NCI-H1417 (cell line): ENCODE measurements around the gene ANXA4.

ENCODE experiments used
- DNase-seq, 3 experiments: peaks; one replicate each; lab custom pipeline; 2025; lab: John Stamatoyannopoulos, UW

Gene ANXA4

DNA sequence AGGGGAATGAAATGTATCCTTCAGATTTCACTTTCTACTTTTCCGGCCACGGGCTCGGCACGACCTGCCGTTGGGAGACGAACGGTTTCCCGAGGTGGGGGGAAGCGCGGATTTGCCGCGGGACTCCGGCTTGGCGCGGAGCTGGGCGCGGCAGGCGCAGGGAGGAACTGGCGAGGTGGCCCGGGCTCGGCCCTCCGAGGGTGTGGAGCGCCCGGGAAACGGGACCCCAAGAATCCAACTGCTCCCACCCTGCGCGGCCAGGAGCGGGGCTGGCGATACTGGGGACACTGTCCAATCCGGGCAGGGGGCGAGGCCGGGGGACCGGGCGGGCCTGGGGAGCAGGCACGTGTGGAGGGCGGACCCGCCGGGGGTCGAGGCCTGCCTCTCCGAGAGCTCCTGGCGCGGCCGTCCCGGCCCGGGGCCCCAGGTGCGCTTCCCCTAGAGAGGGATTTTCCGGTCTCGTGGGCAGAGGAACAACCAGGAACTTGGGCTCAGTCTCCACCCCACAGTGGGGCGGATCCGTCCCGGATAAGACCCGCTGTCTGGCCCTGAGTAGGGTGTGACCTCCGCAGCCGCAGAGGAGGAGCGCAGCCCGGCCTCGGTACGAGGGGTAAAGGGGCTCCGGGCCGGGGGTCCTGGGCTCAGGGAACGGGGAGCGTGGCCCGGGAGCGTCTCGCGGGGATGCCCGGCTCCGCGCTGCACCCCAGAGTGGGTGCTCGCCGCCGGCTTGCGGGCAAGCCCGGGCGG, at the start of gene ANXA4:
ANXA4 (plus strand) TSS at position 560 of the 747 bp plus-strand sequence. CDS start 39,432 bp downstream, outside the sequence.
- DNase-seq = peak in 2 of 3 experiments; percentile 71 to 77

DNA sequence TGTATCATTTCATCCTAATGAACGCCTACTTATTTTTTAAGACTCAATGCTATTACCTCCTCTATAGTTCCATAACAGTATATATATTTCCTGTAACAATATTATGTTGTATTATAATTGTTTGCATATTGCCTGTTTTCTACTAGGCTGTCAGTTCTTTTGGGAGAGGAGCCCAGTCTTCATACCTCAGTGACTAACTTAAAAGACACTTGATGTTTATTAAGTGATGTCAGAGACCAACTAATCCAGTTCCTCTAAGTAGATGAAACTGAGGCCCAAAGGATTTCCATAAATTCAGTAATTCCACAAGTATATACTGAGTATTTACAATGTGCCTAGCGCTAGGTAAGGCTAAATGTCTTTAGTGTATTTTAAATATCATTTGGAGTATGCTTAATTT, 49.5 kb upstream of the ANXA4 start:
- DNase-seq = no peak

DNA sequence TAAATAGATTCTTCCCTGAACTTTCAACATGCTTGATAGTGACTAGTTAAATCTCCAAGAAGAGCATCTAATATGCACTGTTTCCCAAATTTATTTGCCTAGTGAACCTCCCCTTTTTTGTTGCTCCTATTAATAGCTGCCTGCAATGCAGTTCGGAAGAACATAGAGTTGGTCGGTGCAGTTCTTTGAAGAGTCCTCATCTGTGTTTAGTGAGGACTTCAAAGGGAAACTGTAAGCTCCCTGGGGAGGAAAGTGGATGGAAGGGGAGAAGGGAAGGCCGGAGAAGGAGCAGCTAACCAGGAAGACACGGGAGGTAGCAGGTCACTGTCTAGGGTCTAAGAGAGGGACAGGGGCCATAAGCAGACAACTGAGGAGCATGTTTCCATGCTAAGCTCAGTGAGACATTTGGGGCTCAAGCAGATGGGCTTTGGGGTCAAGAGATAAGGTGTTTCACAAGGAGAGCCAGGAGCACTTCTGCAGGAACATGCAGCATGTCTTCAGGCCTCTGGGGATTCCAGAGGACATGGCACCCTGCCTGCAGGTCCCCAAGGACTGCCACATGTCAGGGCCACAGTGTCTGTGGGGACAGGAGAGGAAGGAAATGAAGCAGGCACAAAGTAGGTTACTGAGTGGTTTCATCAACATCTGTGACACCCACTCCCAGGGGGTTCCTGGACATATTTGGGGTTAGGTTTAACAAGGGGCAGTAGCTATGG, 48.7 kb upstream of the ANXA4 start:
- DNase-seq = no peak

DNA sequence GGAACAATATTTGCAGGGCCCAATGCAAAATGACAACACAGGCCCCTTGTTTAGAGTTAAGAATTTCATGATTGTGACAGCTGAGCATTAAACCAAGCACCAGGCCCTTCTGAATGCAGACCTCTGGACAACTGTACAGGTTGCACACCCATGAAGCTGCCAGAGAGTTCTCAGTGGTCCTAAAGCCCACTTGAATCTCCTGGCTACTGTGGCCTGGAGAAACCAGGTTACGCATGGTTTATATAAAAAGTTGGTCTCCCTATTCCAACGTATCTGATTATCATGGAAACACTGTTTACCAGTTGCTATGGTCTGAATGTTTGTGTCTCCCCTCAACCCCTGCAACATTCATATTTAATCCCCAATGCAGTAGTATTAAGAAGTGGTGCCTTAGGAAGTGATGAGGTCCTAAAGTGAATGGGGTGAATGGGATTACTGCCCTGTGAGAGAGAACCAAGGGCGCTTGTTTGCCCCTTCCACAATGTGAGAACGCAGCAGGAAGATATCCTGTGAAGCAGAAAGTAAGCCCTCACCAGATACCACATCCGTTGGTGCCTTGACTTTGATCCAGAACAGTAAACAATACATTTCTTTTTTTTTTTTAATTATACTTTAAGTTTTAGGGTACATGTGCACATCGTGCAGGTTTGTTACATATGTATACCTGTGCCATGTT, 48.0 kb upstream of the ANXA4 start:
- no peak for DNase-seq

DNA sequence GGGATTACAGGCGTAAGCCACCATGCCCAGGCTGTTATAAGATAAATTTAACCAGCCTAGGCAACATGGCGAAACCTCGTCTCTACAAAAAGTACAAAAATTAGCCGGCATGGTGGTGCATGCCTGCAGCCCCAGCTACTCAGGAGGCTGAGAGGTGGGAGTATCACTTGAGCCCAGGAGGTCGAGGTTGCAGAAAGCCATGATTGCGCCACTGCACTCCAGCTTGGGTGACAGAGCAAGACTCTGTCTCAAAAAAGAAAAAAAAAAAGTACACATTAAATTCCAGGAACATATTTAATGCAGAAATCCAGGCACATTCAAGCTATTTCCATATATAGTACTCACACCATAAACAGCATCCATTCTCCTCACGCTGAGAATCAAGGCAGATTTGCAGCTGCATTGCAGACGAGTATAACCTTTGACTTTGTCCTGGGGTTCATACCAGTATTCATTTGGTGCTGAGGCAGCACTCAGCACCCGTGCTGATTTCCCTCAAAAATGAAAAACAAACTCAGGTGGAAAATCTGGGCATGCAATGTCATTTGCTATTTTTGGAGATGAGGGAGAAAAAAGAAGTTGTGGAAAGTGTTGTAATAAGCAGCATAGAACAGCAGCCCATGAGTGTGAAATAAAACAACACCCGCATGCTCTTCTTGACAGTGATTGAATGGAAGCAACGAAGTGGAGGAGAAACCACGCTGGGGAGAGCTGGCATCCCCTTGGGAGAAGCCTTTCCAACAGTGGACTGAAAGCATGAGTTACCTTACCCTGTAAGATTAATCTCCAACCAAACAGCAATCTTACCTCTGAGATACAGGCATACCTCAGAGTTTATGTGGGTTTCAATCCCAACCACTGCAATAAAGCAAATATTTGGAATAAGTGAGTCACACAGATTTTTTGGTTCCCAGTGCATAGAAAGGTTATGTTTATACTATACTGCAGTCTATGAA, 46.8 kb upstream of the ANXA4 start:
- no peak for DNase-seq

DNA sequence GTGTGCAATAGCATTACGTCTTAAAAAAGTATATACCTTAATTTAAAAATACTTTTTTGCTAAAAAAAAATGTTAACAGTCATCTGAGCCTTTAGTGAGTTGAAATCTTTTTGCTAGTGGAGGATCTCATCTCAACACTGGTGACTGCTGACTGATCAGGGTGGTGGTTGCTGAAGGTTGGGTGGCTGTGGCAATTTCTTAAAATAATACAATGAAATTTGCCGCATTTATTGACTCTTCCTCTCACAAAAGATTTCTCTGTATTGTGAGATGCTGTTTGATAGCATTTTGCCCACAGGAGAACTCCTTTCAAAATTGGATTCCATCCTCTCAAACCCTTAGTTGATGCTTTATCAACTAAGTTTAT, 46.1 kb upstream of the ANXA4 start:
- no peak for DNase-seq

DNA sequence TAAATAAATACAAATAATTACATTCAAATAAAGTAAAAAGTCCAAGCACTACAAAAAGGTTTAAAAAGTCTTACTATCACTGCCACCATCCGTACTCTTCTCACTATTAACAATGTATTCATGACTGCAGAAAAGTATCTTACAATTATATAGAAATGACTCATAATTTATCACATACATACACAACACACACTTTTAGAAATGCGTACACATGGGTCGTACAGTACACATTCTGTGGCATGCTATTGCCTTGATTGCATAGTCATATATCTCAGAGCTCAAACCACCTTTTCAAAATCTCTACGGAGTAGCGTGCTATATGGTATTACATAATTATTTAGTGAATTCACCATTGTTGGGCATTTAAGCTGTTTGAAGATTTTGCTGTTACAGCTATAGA, 41.6 kb upstream of the ANXA4 start:
- no peak for DNase-seq

DNA sequence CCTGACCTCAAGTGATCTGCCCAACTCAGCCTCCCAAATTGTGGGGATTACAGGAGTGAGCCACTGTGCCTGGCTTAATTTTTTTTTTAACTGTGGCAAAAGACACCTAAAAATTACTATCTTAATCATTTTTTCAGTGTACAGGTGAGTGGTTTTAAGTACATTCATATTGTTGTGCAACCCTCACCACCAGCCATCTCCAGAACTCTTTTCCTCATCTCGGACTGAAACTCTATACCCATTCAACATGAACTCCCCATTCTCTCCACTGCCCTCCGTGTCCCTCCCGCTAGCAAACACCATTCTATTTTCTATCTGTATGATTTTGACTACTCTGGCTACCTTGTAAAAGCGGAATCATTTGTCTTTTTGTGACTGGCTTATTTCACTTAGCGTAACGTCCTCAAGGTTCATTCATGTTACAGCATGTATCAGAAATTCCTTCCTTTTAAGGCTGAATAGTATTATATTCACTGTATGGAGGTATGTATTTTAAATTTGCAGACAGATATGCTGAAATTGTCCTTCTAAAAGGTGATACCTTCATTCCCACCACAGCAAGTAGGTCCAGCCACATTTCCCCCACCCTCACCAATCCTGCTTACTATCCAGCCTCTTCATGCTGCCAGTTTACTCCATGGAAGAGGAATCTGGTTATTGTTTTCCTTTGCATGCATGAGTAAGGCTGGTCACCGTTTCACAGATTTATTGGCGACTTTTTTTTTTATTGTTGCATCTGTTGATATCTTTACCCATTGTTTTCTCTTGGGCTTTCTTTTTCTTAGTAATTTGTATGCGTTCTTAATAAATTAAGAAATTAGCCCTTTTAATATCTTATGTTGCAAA, 40.6 kb upstream of the ANXA4 start:
- no peak for DNase-seq

DNA sequence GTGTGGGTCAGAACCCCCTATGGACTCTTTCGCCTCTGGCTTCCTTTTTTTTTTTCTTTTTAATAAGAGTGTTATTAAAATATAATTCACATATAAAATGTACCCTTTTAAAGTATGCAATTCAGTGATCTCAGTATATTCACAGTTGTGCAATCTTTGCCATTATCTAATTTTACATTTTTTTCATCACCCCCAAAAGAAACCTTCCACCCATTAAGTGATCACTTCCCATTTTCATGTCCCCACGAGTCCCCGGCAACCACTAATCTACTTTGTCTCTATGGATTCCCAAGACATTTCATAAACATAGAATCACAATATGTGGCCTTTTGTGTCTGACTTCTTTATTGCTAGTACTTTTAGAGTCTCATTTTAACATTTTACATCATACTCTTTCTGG, 38.7 kb upstream of the ANXA4 start:
- no peak for DNase-seq

DNA sequence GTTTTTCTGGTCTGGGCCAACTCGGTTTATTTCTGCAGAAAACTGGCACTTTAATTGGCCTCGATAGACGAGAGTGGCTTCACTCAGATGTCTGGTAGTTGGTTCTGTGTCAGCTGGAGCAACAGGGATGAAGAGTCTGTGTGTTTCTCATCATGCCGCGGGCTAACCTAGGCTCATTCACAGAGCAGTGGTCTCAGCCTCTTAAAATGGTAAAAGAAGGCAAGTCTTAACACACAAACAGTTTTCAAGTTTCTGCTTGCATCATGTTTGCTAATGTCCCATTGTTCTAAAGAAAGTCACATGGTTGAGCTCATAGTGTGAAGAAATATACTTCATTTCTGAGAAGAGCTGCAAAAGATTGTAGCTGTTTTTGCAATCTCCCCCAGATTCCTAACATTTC, 37.5 kb upstream of the ANXA4 start:
- DNase-seq = no peak

DNA sequence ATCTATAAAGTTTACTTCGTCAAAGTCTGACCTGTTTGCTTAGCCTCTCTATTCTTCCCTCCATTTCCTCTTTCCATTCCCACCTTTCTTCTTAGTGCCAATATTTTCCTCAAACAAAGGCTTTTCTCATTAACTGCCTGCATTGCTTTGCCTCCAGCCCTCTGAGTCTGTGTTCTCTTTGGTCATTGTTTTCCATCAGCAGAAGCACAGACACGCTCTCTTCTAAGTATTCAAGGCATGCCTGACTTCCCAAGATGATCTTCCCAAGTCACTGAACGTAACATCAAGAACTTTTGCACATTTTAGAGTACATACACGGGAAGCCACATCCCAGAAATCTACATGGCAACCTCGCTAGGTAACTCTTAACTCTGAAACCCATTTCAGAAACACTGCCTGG, 32.6 kb upstream of the ANXA4 start:
- no peak for DNase-seq

DNA sequence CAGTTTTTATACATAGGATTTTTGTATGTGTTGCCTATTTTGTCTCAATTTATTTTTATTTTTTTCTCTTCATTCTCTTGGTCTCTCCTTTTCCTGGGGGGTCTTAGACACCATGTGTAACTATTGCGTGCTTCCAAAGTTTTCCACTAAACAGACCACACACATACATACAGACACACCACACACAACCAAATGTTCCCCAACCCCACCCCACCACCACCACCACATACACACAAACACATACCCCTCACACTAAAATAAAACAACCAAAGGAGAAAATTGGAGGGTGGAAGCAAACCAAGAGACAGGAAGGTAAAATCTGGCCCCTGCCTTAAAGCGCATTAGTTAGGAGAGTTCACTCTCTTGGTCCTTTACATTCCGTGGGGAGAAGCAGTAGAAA, 30.0 kb upstream of the ANXA4 start:
- peak in 1 of 3 experiments; percentile 19 for DNase-seq

DNA sequence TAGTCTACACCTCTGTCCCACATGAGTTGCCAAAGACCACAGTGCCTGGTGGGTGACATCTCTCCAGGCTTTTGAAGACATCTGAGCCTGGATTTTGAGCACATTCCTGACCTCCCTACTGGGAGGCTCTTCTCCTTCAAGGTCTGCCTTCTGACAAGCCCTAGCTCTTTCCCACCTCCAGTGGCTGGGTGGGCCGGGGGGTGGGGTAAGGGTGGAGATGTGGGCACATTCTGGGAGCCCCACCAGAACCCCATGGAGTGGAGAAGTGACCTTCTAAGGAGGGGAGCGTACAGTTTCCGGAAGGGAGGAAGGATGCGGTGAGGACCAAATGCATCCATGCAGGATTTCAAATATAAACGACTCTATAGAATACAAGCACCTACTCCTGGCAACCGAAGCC, 27.9 kb upstream of the ANXA4 start:
- no peak for DNase-seq

DNA sequence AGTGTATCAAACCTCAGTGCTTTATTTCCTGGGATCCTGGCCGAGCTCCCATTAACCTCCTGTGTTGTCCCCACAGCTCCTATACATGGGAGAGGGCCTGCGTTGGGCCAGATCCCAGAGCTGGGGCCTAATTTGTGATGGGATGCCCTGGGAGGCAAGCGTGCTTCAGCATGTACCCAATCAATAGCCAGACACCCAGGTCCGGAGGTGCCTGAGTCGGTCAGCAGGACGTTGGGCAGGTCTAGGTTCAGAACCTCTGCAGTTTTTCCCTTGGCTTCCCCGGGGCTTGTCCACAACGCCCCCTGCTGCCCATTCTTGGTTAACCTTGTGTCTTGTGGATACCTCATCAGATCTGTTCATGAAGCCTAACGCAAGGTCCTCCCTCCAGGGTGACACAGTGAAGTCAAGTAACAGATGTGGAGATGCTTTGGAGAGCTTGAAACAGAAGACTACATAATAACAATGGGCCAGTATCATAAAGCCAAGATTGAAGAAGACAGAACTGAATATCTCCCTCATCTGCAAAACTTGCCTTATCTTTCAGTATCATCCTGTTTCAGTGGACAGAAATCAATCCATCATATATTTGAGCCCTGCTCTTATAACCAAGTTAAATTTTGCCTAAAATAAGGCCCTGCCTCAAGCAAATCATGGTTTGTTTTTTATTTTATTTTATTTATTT, 27.3 kb upstream of the ANXA4 start:
- peak; percentile 61 to 81 (median 80) for DNase-seq

DNA sequence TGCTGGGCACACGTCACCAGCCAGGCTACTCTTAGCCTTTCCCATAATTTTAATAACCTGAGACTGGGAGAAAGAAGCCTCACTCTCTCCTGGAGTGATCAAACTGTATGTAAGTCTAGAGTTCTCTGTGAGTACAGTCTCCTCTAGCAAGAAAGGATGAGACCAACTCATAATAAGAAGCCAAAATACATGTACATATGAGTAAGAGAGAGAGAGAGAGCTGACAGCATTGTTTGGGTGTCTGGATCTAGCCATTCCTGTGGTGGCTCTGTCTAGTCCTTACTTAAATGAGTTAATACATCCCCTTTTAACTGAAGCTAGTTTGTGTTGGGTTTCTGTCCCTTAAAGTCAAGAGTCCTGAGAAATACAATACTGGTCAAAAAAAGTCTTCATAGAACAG, 26.0 kb upstream of the ANXA4 start:
- no peak for DNase-seq

DNA sequence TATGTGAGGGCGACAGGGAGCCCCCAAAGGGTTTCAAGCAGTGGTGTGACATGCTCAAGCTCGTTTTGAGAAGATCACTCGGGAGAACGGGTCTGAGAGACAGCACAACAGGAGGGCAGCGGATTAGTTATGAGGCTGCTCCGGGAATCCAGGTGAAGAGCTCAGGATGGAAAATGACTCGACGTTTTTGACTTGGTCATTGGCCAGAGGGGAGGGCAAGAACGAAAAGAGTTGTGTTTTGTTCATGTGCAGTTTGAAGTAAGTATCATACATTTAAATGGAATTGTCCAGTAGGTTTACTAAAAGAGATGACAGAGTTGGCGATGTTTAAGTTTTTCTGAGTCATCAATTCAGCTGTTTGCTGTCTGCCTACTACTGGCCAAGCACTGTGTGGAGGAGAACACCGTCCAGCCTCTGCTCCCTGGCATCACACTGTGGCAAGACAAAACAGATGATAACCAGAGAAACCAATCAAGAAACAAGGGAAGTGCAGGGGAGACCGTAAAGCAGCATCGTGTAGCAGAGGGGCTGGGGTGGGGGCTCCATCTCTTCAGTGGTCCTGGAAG, 25.3 kb upstream of the ANXA4 start:
- DNase-seq = no peak

DNA sequence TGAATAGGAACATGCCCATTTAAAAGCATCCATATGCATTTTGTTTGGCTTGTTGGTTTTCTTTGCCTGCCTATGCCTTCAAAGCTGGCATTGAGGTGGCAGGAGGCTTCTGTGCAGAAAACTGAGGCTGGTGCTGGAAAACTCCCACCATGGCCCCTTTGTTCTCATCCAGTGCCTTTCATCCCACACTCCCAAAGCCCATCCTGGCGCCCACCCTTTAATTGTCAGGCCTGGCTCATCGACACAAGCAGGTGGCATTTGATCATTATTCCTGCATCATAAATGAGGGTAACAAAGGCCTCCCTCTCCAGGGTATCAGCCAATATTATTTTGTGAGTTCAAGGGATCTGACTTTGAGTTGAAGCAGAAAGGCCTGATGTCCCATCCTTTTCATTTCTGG, 24.7 kb upstream of the ANXA4 start:
- DNase-seq = no peak

DNA sequence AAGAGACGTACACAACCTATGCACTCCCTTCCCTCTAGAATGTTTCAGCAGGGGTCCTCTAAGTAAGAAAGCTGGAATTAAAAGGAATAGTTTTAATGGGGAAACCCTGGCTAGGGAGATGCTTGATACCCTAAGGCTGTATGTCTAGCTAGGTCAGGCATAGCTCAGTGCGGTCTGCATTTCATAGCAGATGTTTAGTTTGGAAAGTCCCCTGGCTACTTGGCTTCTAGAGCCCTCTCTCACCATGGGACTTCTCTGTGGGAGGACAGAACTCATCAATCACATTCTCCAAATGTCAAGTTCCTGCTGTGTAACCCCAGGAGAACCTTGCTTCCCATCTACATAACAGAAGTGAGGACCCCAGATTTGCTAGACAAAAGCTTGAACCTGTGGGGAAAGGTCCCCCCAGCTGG, 24.1 kb upstream of the ANXA4 start:
- DNase-seq = peak in 1 of 3 experiments; percentile 39

DNA sequence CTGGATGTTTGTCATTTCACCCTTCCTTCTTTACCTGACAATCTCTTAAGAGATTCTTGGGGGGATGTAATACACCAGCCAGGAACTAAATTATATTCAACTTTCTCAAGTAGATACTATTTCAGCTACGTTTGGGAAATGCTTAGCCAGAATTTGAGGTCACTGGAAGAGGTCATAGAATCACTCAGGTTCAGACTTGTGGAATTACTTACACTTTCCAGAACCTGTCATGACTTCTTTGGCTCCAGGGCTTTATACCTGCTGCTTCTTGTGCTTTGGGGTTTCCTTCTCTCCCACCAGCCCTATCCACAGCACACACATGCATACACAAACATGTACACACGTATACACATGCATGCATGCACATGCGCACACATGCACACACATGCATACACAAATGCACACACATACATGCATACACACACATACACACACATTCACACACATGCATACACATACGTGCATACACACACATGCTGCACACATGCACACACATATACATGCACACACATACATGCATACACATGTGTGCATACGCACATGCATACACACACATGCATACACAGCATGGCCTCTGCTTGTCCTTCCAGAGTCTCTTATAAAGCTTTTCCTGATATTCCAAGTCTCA, 23.5 kb upstream of the ANXA4 start:
- no peak for DNase-seq

DNA sequence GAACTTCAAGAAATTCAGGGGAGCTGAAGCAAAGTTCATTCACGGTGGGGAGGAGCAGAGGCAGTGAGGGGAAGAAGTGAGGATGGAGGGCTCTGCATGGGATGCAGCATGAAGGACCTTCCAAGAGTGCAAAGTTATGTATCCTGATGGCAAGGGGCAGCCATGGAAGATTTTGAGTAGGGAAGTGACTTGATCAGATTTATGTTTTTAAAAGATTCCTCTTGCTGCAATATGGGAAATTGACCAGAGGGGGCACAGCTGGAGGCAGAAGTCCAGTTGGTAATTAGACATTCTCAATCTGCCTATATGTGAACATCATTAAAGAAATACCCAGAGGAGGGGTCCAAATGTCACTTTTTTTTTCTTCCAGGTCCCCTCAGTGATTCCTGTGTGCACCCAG, 21.5 kb upstream of the ANXA4 start:
- DNase-seq = peak in 1 of 3 experiments; percentile 35
